ENCODE measurements around the gene PEX14. TPM values are rescaled to one million over a fixed set of nuclear protein-coding genes. Genes with fewer than 3 reads are reported as not detected.
A peak's percentile ranks its signal among the peaks of the same experiment; 100 is the strongest.

Gene PEX14
- total and polyA plus RNA-seq, 9 of the 15 experiments (the other 6 are each of a cell fraction or from before 2014, with no cell fraction given): 2.6 to 45.7 (median 22.7) TPM

DNA sequence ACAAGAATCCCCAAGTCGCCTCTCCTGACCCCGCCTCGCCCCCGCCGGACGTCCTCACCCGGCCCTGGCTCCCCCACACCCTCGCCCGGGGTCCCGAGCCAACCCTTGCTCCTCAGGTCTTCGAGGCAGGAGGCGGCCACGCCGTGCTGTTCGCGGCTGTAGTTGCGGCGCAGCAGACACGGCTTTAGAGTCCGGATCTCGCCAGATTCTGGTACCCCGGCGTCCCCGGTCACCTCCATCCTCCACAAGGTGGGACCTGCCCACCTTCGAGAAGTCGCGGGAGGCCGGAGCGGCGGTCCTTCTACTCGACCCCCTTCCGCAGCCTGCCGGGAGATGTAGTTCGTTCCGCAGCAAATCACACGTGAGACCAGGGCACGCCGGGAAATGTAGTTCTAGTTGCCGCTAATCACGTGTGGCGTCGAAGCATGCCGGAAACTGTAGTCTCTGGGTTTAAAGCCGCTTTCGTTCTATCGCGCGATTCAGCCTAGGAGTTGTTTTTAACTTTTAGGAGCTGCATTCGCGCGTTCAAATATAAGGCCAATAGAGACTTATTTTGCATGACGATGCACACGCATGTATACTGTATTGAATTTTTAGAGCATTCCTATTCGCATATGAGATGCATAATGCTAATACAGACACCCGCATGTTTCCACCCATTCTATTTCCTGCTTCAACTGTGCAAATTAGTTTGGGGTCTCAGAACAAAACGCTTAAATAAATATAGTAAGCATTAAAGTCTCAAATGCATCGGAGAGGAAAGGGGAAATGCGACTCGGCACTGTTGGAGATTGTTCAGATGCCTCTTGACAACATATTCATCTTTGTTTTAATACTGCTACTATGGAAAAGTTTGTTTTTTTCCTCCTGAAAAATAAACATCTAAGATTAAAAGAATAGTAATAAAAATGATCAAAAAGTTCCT lies 2.3 kb upstream of the PEX14 start, which contains the start of gene DFFA (continued):
- TF ChIP-seq NR2C2 (CRISPR knock-in tag; IDR thresholded peaks at IDR 0.05) (peak; percentile 91), NR2C2 (tag; IDR thresholded peaks at IDR 0.05) (peak; percentile 97), GABPB1 (CRISPR knock-in tag; IDR thresholded peaks at IDR 0.05) (peak; percentile 93), ZNF444 (CRISPR knock-in tag; IDR thresholded peaks at IDR 0.05) (no peak), DACH1 (IDR thresholded peaks at IDR 0.05; ENCODE audit: partially characterized antibody) (no peak), NR3C1 (CRISPR knock-in tag; IDR thresholded peaks at IDR 0.05) (no peak), CBFA2T3 (IDR thresholded peaks at IDR 0.05) (no peak), ELF1 (tag; IDR thresholded peaks at IDR 0.05) (peak; percentile 93), BDP1 (IDR thresholded peaks at IDR 0.05; ENCODE audit: insufficient read depth, insufficient read length) (no peak), FOSL1 (tag; conservative IDR thresholded peaks at IDR 0.05) (peak; percentile 56; the same call in 1 of the 2 replicates), ZNF24 (IDR thresholded peaks at IDR 0.05) (no peak), ARNT (IDR thresholded peaks at IDR 0.05) (peak in 1 of 2 experiments; percentile 95; a peak in 3 of 4 replicates), MAFF (IDR thresholded peaks at IDR 0.05; ENCODE audit: low read length) (peak; percentile 38; the same call in 1 of the 2 replicates), ZNF398 (CRISPR knock-in tag; IDR thresholded peaks at IDR 0.05) (no peak)
- TF ChIP-seq, protein P1, sequence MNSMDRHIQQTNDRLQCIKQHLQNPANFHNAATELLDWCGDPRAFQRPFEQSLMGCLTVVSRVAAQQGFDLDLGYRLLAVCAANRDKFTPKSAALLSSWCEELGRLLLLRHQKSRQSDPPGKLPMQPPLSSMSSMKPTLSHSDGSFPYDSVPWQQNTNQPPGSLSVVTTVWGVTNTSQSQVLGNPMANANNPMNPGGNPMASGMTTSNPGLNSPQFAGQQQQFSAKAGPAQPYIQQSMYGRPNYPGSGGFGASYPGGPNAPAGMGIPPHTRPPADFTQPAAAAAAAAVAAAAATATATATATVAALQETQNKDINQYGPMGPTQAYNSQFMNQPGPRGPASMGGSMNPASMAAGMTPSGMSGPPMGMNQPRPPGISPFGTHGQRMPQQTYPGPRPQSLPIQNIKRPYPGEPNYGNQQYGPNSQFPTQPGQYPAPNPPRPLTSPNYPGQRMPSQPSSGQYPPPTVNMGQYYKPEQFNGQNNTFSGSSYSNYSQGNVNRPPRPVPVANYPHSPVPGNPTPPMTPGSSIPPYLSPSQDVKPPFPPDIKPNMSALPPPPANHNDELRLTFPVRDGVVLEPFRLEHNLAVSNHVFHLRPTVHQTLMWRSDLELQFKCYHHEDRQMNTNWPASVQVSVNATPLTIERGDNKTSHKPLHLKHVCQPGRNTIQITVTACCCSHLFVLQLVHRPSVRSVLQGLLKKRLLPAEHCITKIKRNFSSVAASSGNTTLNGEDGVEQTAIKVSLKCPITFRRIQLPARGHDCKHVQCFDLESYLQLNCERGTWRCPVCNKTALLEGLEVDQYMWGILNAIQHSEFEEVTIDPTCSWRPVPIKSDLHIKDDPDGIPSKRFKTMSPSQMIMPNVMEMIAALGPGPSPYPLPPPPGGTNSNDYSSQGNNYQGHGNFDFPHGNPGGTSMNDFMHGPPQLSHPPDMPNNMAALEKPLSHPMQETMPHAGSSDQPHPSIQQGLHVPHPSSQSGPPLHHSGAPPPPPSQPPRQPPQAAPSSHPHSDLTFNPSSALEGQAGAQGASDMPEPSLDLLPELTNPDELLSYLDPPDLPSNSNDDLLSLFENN (IDR thresholded peaks at IDR 0.05; ENCODE audit: low read depth in 2 of 2, low read length in 2 of 2): no peak
- TF ChIP-seq, protein P2, sequence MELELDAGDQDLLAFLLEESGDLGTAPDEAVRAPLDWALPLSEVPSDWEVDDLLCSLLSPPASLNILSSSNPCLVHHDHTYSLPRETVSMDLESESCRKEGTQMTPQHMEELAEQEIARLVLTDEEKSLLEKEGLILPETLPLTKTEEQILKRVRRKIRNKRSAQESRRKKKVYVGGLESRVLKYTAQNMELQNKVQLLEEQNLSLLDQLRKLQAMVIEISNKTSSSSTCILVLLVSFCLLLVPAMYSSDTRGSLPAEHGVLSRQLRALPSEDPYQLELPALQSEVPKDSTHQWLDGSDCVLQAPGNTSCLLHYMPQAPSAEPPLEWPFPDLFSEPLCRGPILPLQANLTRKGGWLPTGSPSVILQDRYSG (tag; conservative IDR thresholded peaks at IDR 0.05; ENCODE audit: low read depth): peak; percentile 79; the same call in 1 of the 2 replicates
- TF ChIP-seq, protein P3, sequence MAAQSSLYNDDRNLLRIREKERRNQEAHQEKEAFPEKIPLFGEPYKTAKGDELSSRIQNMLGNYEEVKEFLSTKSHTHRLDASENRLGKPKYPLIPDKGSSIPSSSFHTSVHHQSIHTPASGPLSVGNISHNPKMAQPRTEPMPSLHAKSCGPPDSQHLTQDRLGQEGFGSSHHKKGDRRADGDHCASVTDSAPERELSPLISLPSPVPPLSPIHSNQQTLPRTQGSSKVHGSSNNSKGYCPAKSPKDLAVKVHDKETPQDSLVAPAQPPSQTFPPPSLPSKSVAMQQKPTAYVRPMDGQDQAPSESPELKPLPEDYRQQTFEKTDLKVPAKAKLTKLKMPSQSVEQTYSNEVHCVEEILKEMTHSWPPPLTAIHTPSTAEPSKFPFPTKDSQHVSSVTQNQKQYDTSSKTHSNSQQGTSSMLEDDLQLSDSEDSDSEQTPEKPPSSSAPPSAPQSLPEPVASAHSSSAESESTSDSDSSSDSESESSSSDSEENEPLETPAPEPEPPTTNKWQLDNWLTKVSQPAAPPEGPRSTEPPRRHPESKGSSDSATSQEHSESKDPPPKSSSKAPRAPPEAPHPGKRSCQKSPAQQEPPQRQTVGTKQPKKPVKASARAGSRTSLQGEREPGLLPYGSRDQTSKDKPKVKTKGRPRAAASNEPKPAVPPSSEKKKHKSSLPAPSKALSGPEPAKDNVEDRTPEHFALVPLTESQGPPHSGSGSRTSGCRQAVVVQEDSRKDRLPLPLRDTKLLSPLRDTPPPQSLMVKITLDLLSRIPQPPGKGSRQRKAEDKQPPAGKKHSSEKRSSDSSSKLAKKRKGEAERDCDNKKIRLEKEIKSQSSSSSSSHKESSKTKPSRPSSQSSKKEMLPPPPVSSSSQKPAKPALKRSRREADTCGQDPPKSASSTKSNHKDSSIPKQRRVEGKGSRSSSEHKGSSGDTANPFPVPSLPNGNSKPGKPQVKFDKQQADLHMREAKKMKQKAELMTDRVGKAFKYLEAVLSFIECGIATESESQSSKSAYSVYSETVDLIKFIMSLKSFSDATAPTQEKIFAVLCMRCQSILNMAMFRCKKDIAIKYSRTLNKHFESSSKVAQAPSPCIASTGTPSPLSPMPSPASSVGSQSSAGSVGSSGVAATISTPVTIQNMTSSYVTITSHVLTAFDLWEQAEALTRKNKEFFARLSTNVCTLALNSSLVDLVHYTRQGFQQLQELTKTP (IDR thresholded peaks at IDR 0.05; ENCODE audit: low read depth in 1 of 2, partially characterized antibody in 2 of 2): peak; percentile 35 to 99
